AG04449 (cell line): ENCODE measurements around the gene BBS12.
A peak's percentile ranks its signal among the peaks of the same experiment; 100 is the strongest.

Experiments used
- CTCF ChIA-PET: fragments of 350-600 bp; formaldehyde crosslinking; extraction: SDS; loops from one replicate; lab custom pipeline; 2021; ENCODE audit warnings: antibody characterized with exemption; lab: Yijun Ruan, JAX
- POLR2A ChIA-PET: fragments of 400-600, 350-600 bp; formaldehyde crosslinking; extraction: SDS; loops from one replicate; lab custom pipeline; 2020; ENCODE audit warnings: antibody characterized with exemption, inconsistent platforms; lab: Yijun Ruan, JAX
- DNase-seq: peaks from one replicate; pipeline ENCODE4 v3.0.0-alpha.2; 2010; ENCODE audit warnings: low read depth, low spot score
- H3K4me3 ChIP-seq: 2 replicates; pipeline ENCODE4 v1.5.1; 2011; ENCODE audit warnings: low read depth, mild to moderate bottlenecking, control low read depth, low read length
- CTCF ChIP-seq: IDR thresholded peaks from one replicate; pipeline ENCODE4 v1.5.1; 2011; ENCODE audit warnings: mild to moderate bottlenecking, moderate library complexity, low read length, control low read depth, inconsistent platforms; ENCODE audit not compliant: insufficient read depth; ENCODE audit errors: missing control alignments

Gene BBS12

GRCh38 chr4:122742933-122743829, 10.7 kb downstream of the BBS12 start:
- TF ChIP-seq CTCF = no peak
- no peak overlapping the region for H3K4me3 ChIP-seq
- ChIA-PET CTCF (interaction anchor here (0.9 to 5.6 kb wide), 5 partner anchors 10 to 187 kb away, joined by 4 to 55 read pairs (median 7); partner anchors contain the start of gene BBS12), POLR2A (no interaction called here)
- DNase-seq = no peak

- ChIA-PET CTCF (interaction anchor here (0.9 to 5.6 kb wide), 4 partner anchors 12 to 186 kb away, joined by 4 to 55 read pairs (median 8); partner anchors contain the start of gene BBS12), POLR2A (no interaction called here)
- DNase-seq = peak; percentile 69
- no peak overlapping the region for H3K4me3 ChIP-seq
- TF ChIP-seq CTCF = no peak
These were observed 11.7 kb downstream of the BBS12 start for GRCh38 chr4:122744229-122744628.

- POLR2A ChIA-PET = no interaction called here
- DNase-seq = no peak
- TF ChIP-seq CTCF = no peak
- CTCF ChIA-PET = interaction anchor here (1.1 to 5.6 kb wide), 3 partner anchors 10 to 168 kb away, joined by 4 to 55 read pairs (median 12); no protein-coding TSS in a partner anchor
- no peak overlapping the region for H3K4me3 ChIP-seq
These were observed 14.0 kb downstream of the BBS12 start for GRCh38 chr4:122746485-122746965.

- ChIA-PET CTCF (interaction anchor here (1.0 to 5.6 kb wide), 3 partner anchors 10 to 167 kb away, joined by 3 to 55 read pairs (median 12); no protein-coding TSS in a partner anchor), POLR2A (no interaction called here)
- no peak for TF ChIP-seq CTCF
- no peak for DNase-seq
- H3K4me3 ChIP-seq = no peak overlapping the region
These were observed 14.6 kb downstream of the BBS12 start for GRCh38 chr4:122747068-122747467.

GRCh38 chr4:122747883-122748282, 15.4 kb downstream of the BBS12 start:
- TF ChIP-seq CTCF = no peak
- POLR2A ChIA-PET = no interaction called here
- DNase-seq = no peak
- no peak overlapping the region for H3K4me3 ChIP-seq
- CTCF ChIA-PET = interaction anchor here (1.0 to 5.6 kb wide), 3 partner anchors 9 to 167 kb away, joined by 3 to 55 read pairs (median 12); no protein-coding TSS in a partner anchor
